SJCRH30 (cell line): ENCODE data around the gene RASGEF1B. TPM values are rescaled to one million over a fixed set of nuclear protein-coding genes. Genes with fewer than 3 reads are reported as not detected.

Experiments
- DNase-seq, 2 experiments: peaks; one replicate each; pipeline ENCODE4 v3.0.0-alpha.2; 2015 to 2020
- H3K27ac ChIP-seq: fragments of 250-450 bp; sonication (Bioruptor Pico); 2 replicates; pipeline ENCODE4 v1.5.1; 2020; ENCODE audit warnings: mild to moderate bottlenecking, moderate library complexity
- H3K27me3 ChIP-seq: fragments of 250-450 bp; sonication (Bioruptor Pico); 2 replicates; pipeline ENCODE4 v1.5.1; 2020; ENCODE audit warnings: mild to moderate bottlenecking, moderate library complexity
- H3K36me3 ChIP-seq: fragments of 250-450 bp; sonication (Bioruptor Pico); 2 replicates; pipeline ENCODE4 v1.5.1; 2020; ENCODE audit warnings: mild to moderate bottlenecking, moderate library complexity
- H3K4me1 ChIP-seq: fragments of 250-450 bp; sonication (Bioruptor Pico); 2 replicates; pipeline ENCODE4 v1.5.1; 2020; ENCODE audit warnings: mild to moderate bottlenecking, moderate library complexity
- H3K4me3 ChIP-seq: fragments of 250-450 bp; sonication (Bioruptor Pico); 2 replicates; pipeline ENCODE4 v1.5.1; 2020; ENCODE audit warnings: mild to moderate bottlenecking, moderate library complexity
- H3K9me3 ChIP-seq: fragments of 250-450 bp; sonication (Bioruptor Pico); replicated peaks from 2 replicates; pipeline ENCODE4 v1.5.1; 2020; ENCODE audit warnings: mild to moderate bottlenecking, moderate library complexity
- total RNA-seq: library from RNA; depleted of rRNA; stranded (reverse); fragments of >200 nt; shearing (Covaris generic); gene quantifications from 2 replicates; pipeline ENCODE4 v1.2.3, GENCODE V29; 2014

Gene RASGEF1B
- total RNA-seq, 1 experiment from 2014 or later, result 0.10 TPM

DNA sequence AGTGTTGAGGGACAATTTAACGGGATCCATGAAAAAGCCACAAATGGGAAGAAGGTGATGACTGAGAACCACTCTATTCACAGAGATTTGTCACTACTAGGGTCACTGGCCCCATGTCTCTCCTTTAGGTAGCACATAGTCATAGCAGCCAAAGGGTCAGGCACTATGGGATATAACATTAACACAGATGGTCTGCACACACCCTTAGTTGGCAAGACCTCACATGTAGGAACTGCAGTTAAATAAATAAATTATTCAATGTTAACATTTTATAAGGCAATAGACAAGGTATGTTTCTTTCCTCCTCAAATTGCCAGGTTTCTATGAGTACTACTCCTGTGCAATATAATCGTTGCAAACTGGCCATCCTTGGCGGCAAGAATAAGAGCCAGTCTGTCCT is 10.9 kb downstream of the RASGEF1B start:
- H3K27ac ChIP-seq, result no peak overlapping the region
- no peak for DNase-seq
- no peaks in the 10 kb centered on the region for H3K36me3 ChIP-seq
- H3K4me3 ChIP-seq, result no peak overlapping the region
- H3K27me3 ChIP-seq, result no peaks in the 10 kb centered on the region
- H3K4me1 ChIP-seq, result no peaks in the 10 kb centered on the region
- H3K9me3 ChIP-seq, result no peaks in the 10 kb centered on the region

DNA sequence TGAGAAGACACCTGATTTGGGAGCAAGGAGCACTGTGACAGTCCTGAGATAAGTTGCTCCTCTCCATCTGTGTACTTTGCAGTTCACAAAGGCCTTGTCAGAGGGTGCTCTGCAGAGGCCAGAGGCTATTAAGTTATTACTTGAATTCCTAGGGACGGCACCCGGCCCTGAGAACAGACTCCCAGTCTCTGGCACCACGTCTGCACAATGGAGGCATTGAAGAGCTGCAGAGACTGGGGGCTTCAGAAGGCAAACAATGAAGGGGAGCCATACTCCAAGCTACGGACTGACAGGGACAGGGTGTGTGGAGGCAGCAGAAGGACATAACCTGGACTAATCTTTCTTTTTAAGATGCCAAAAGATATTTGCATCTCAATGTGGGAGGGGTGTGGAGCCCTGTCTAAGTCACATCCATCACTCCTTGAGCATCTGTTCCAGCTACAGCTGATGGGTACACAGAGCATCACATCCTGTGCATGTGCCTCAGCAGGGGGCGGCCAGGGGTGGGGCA is 11.5 kb downstream of the RASGEF1B start:
- Histone ChIP-seq H3K4me3 (no peak overlapping the region), H3K27me3 (no peaks in the 10 kb centered on the region), H3K9me3 (no peaks in the 10 kb centered on the region), H3K4me1 (no peaks in the 10 kb centered on the region), H3K36me3 (no peaks in the 10 kb centered on the region), H3K27ac (no peak overlapping the region)
- no peak for DNase-seq

DNA sequence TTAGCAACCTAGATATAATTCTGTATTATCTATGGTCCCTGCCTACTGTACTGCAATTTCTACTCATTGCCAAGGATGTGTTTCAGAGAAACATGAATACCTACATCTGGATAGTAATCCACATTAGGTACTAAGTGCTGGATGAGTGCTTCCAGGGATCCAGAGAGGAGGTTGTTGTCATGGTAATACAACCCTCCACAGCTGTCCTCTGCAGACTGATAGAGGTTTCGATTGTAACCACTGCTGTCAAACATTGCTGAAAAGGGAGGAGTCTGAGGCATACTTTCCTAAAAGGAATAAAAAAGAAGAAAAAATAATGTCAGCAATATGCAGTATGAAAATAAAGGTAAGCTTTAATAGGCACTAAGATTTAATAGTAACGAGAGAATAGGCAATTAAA is 12.5 kb downstream of the RASGEF1B start:
- no peaks in the 10 kb centered on the region for H3K4me1 ChIP-seq
- H3K9me3 ChIP-seq, result no peaks in the 10 kb centered on the region
- H3K27ac ChIP-seq, result no peak overlapping the region
- H3K27me3 ChIP-seq, result no peaks in the 10 kb centered on the region
- H3K36me3 ChIP-seq, result no peaks in the 10 kb centered on the region
- H3K4me3 ChIP-seq, result no peak overlapping the region
- DNase-seq, result no peak

DNA sequence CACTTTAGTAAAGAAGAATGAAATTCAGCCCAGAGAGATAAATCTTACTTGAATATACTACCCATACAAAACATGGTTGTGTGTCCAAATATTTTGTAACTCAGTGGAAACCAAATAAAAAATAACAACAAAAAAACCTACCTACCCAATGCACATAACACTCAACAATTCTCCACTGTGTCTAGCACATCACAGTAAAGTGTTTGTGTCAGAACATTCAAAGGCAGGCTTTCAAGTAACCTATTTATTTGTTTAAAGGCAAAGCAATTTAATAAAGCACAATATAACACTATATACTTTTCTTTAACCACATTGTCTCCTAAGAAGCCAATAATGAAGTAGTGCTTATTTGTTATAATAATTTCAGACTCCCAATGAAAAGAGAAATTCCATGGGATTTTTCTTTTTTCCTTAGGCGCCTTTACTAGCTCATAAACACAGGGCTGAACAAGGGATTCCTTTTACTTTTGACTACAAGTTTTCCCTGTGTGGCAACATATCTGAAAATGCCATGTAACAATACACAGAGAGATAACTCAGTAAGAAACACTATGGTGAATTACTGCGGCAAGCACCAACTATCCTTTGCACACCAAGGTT is 13.7 kb downstream of the RASGEF1B start:
- H3K27me3 ChIP-seq, result no peaks in the 10 kb centered on the region
- H3K4me1 ChIP-seq, result no peaks in the 10 kb centered on the region
- no peak overlapping the region for H3K27ac ChIP-seq
- H3K4me3 ChIP-seq, result no peak overlapping the region
- no peak for DNase-seq
- no peaks in the 10 kb centered on the region for H3K9me3 ChIP-seq
- no peaks in the 10 kb centered on the region for H3K36me3 ChIP-seq

DNA sequence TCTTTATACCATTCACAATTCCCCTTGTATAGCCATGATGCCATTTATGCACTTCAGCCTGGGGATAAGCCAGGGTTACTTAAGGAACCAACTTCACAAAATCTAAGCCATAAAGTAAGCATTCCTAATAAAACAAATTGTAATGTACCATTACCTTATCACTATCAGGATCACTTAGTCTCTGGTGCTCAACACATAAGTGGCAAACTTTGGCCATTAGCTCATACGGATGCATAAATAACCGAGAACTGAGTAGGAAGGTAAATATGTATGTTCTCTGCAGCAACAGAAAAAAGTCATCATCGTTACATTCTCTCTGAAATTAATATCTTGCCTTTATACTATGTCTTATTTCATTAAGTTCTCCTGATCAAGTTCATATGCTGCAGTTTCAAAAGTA is 14.4 kb downstream of the RASGEF1B start:
- H3K4me1 ChIP-seq, result no peaks in the 10 kb centered on the region
- no peak overlapping the region for H3K27ac ChIP-seq

DNA sequence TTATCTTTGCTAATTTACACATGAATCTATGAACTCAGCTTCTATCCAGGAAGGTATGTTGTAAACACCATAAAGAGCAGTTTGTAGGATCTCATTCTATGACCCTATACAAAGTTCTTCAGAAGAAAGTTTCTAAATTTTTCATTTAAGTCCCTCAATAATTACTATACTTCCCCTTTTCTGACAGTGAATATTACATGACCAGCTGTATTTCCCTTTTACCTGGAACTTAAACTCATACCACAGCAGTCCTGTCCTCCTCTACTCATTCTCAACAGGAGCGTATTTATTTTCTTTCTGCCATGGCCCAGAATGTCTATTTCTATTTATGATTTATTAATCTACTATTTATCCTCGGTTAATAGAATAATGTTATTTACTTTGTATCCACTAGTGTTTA is 15.8 kb downstream of the RASGEF1B start:
- Histone ChIP-seq H3K4me1 (no peaks in the 10 kb centered on the region), H3K9me3 (no peaks in the 10 kb centered on the region), H3K4me3 (no peak overlapping the region), H3K27me3 (no peaks in the 10 kb centered on the region), H3K27ac (no peak overlapping the region), H3K36me3 (no peaks in the 10 kb centered on the region)
- DNase-seq, result no peak

More for the DNA sequence above, 14.4 kb downstream of the RASGEF1B start:
- Histone ChIP-seq H3K4me3 (no peak overlapping the region), H3K27me3 (no peaks in the 10 kb centered on the region), H3K9me3 (no peaks in the 10 kb centered on the region), H3K36me3 (no peaks in the 10 kb centered on the region)
- no peak for DNase-seq

DNA sequence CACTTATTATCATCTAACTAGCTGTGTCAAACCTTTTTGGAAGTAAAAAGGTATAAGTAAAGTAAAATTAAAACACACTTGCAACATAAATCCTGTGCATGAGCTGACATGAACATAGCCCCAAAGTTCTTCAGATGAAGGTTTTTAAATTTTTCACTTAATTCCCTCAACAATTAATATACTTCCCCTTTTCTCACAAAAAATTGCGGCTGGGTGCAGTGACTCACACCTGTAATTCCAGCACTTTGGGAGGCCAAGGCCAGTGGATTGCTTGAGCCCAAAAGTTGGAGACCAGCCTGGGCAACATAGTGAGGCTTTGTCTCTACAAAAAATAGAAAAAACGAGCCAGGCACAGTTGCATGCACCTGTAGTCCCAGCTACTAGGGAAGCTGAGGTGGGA is 16.8 kb downstream of the RASGEF1B start:
- Histone ChIP-seq H3K27ac (no peak overlapping the region), H3K27me3 (no peaks in the 10 kb centered on the region), H3K4me1 (no peaks in the 10 kb centered on the region), H3K4me3 (no peak overlapping the region), H3K9me3 (no peaks in the 10 kb centered on the region), H3K36me3 (no peaks in the 10 kb centered on the region)
- no peak for DNase-seq

DNA sequence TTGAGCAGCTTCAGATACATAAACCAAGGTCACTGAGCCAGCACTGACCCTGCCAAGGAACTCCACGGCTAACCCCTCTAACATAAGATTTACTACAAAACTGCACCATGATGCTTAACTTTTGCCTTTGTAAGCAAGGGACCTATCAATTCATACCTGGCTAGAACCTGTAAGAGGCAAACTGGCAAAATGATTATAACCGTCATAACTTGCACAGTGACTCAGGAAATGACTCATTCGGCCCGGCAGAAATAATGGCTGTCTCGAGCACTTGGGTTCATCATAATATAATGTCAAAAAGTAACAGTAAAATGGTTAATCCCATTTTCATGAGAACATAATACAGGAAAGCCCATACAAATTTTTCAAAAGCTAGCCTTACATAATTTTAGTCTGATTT is 17.2 kb downstream of the RASGEF1B start:
- H3K27me3 ChIP-seq, result no peaks in the 10 kb centered on the region
- no peak for DNase-seq
- no peak overlapping the region for H3K4me3 ChIP-seq
- no peaks in the 10 kb centered on the region for H3K4me1 ChIP-seq
- no peaks in the 10 kb centered on the region for H3K9me3 ChIP-seq
- H3K36me3 ChIP-seq, result no peaks in the 10 kb centered on the region
- H3K27ac ChIP-seq, result no peak overlapping the region

DNA sequence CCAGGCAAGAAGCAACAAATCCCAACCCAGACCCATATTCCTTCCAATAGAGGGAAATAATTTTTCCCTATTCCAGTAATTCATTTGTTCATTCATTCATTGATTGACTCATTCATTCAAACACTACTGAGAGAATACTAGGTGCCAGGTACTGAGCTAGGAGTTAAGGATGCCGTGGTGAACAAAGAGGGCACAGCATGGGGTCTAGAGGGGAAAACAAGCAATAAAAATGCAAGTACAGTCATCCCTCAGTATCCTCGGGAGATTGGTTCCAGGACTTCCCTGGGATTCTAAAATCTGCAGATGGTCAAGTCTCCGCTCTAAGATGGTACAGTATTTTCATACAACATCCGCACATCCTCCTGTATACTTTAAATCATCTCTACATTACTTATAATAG is 18.7 kb downstream of the RASGEF1B start:
- H3K4me1 ChIP-seq, result no peaks in the 10 kb centered on the region
- no peak overlapping the region for H3K4me3 ChIP-seq
- no peaks in the 10 kb centered on the region for H3K27me3 ChIP-seq
- no peak for DNase-seq
- H3K27ac ChIP-seq, result no peak overlapping the region
- no peaks in the 10 kb centered on the region for H3K36me3 ChIP-seq
- no peaks in the 10 kb centered on the region for H3K9me3 ChIP-seq

DNA sequence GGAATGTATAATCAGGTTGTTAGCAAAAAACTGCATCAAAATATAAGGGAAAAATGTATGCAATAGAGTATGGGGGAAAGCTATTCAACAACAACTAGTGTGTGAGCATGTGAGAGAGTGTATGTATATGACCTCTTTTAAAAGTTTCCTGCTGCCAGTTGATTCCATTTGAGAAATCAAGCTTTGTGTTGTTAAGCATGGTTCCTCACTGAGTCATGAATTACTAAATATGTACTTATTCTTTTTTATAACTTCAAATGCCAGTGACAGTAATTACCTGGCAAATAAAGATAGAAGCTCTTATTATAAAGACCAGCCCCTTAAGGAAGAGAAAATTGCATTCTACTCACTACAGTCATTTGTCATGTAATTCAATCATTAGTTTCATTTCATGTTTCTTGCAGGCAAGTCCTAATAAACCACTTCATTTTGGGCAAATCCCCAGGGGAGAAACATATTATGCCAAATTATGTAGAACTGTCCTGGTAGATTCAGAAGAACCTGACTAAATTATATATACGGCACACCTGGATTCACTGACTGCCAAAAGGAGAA is 19.2 kb downstream of the RASGEF1B start:
- DNase-seq, result no peak
- no peaks in the 10 kb centered on the region for H3K4me1 ChIP-seq
- H3K27ac ChIP-seq, result no peak overlapping the region
- no peaks in the 10 kb centered on the region for H3K9me3 ChIP-seq
- H3K27me3 ChIP-seq, result no peaks in the 10 kb centered on the region
- no peak overlapping the region for H3K4me3 ChIP-seq
- H3K36me3 ChIP-seq, result no peaks in the 10 kb centered on the region

DNA sequence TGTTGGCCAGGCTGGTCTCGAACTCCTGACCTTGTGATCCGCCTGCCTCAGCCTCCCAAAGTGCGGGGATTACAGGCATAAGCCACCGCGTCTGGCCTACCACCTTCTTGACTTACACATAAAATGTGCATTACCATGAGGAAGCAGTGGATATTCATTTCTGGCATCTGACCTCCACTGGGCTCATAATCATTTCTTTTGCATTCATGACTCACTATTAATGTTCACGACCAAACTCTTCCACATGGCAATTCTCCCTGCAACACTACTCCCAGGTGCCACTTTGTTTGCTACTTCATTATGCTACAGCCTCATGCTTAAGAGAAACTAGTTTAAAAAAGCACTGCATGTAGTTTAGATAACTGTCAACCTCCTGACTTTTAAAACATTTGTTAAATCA is 22.7 kb downstream of the RASGEF1B start:
- DNase-seq, result no peak
- H3K27ac ChIP-seq, result no peak overlapping the region
- no peaks in the 10 kb centered on the region for H3K36me3 ChIP-seq
- H3K9me3 ChIP-seq, result no peaks in the 10 kb centered on the region
- H3K4me3 ChIP-seq, result no peak overlapping the region
- H3K27me3 ChIP-seq, result no peaks in the 10 kb centered on the region
- H3K4me1 ChIP-seq, result no peaks in the 10 kb centered on the region

DNA sequence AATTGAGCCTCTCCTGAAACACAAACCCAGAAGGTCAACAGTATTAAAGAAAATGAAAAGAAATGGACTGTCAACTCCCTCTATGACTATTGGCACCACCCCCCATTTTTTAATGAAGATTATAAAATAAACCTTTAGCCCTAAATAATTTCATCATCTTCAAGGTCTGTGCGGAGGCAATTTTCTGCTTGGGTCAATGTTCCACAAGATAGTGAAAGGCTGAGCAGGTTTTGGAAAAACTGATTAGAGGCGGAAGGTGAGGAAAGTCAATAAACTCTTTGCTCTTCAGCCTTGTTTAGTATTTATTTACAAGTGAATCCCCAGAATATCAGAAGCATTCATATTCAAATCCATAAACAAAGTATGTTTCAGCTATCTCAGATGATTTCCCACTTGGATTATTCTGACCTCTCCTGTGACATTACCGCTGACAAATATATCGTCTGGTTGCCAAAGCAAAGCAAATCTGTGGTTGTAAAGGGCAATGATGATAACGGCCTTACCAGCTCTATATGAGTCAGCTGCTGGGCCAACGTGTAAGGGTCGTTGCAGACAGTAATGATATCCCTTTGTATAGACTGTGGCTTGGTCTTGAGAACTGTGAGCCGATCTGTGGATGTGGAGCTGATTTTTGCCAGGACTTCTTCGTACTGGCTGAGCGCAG is 24.0 kb downstream of the RASGEF1B start:
- no peak for DNase-seq
- Histone ChIP-seq H3K27ac (no peak overlapping the region), H3K4me1 (no peaks in the 10 kb centered on the region), H3K9me3 (no peaks in the 10 kb centered on the region), H3K4me3 (no peak overlapping the region), H3K27me3 (no peaks in the 10 kb centered on the region), H3K36me3 (no peaks in the 10 kb centered on the region)

DNA sequence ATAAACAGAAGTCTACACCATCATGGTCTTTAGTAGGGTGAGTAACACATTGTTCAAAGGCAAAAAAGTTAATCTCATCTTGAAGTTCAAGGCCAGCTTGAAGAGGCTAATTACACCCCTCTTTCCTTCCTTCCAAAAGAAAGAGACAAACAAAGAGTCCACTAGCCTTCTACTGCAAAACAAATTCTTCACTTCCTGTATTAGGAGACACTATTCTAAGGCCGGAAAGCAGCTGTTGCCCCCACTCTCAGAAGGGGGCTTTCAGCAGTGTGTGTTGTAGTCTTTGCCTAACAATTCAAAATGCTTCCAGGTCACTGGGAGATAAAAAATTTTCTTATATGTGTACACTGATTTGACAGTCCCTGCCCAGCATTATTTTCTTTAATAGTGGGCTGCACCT is 25.1 kb downstream of the RASGEF1B start:
- no peaks in the 10 kb centered on the region for H3K36me3 ChIP-seq
- H3K4me1 ChIP-seq, result no peaks in the 10 kb centered on the region
- H3K4me3 ChIP-seq, result no peak overlapping the region
- H3K27ac ChIP-seq, result no peak overlapping the region
- no peaks in the 10 kb centered on the region for H3K27me3 ChIP-seq
- DNase-seq, result no peak
- no peaks in the 10 kb centered on the region for H3K9me3 ChIP-seq

DNA sequence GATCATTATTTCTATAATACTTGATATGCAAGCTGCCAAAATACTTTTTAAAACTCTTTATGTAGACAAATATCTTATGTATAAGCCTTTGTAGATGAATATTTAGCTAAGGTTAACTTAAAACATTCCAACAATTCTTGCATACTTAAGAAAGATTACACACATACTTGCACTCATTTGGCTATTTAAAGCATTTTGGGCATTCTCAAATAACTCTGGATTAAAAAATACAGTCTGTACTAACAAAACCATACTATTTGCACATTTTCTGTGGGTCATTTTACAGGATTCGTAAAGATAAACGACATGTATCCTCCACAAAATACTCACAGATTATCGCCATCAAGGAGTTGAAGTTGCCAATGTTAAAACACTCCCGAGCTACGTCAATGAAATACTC is 26.5 kb downstream of the RASGEF1B start:
- H3K27ac ChIP-seq, result no peak overlapping the region
- DNase-seq, result no peak
- no peaks in the 10 kb centered on the region for H3K4me1 ChIP-seq

DNA sequence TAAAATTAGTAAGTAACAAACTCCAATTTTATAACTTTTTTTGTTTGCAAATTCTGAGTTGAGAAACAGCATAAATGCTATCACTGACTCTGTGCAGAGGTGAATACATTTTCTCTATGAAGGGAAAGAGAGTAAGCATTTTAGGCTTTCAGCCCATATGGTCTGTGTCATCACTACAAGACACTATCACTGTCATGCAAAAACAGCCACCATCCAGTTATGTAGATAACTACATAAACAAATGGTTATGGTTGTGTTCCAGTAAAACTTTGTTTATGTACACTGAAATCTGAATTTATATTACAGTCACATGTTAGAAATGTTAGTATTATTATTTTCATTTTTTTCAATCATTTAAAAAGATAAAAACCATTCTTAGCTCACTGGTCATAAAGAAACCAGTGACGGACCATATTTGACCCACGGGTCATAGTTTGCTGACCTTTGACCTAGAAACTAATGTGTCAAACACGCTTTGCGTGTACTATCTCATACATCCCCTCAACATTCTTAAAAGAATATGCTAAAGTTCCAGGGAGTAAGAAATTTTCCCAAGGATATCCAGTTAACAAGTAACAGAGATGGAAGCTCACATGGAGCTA is 29.1 kb downstream of the RASGEF1B start:
- H3K4me1 ChIP-seq, result no peaks in the 10 kb centered on the region
- no peaks in the 10 kb centered on the region for H3K9me3 ChIP-seq
- no peaks in the 10 kb centered on the region for H3K36me3 ChIP-seq
- H3K27ac ChIP-seq, result no peak overlapping the region
- H3K4me3 ChIP-seq, result no peak overlapping the region
- no peaks in the 10 kb centered on the region for H3K27me3 ChIP-seq
- DNase-seq, result no peak

More for the DNA sequence above, 26.5 kb downstream of the RASGEF1B start:
- Histone ChIP-seq H3K9me3 (no peaks in the 10 kb centered on the region), H3K4me3 (no peak overlapping the region), H3K36me3 (no peaks in the 10 kb centered on the region), H3K27me3 (no peaks in the 10 kb centered on the region)
